Measurements from ENCODE around the gene WDR45.

WDR45 gene

GRCh38 chrX:49054073-49054762 is 25.5 kb downstream of the WDR45 start:
- FAIRE-seq (no peak), DNase-seq (ENCODE audit: extremely low spot score, insufficient read length, low read depth) (no peak)

- DNase-seq (ENCODE audit: extremely low spot score, insufficient read length, low read depth), result peak; percentile 44
- peak; percentile 79 for FAIRE-seq
Measured at GRCh38 chrX:49053223-49054072, 26.2 kb downstream of the WDR45 start.

- no peak for FAIRE-seq
- DNase-seq (ENCODE audit: extremely low spot score, insufficient read length, low read depth), result no peak
Measured at GRCh38 chrX:49043987-49044281, 35.8 kb downstream of the WDR45 start.

- FAIRE-seq (peak; percentile 100), DNase-seq (ENCODE audit: extremely low spot score, insufficient read length, low read depth) (peak; percentile 67)
Measured at GRCh38 chrX:49043220-49043986, 36.3 kb downstream of the WDR45 start, which contains the start of gene TFE3. TSS of gene TFE3 (minus strand) at chrX:49043357. CDS start at chrX:49043226, 131 bp downstream.

- FAIRE-seq (peak; percentile 80), DNase-seq (ENCODE audit: extremely low spot score, insufficient read length, low read depth) (no peak)
Measured at GRCh38 chrX:49042581-49043219, 37.0 kb downstream of the WDR45 start.

GRCh38 chrX:49041744-49042580 is 37.7 kb downstream of the WDR45 start:
- FAIRE-seq (peak; percentile 72), DNase-seq (ENCODE audit: extremely low spot score, insufficient read length, low read depth) (no peak)

GRCh38 chrX:49040376-49040955 is 39.2 kb downstream of the WDR45 start:
- DNase-seq (ENCODE audit: extremely low spot score, insufficient read length, low read depth), result no peak
- no peak for FAIRE-seq

- FAIRE-seq, result peak; percentile 78
- no peak for DNase-seq (ENCODE audit: extremely low spot score, insufficient read length, low read depth)
Measured at GRCh38 chrX:49039598-49040375, 39.9 kb downstream of the WDR45 start.

- FAIRE-seq, result no peak
- no peak for DNase-seq (ENCODE audit: extremely low spot score, insufficient read length, low read depth)
Measured at GRCh38 chrX:49037883-49038475, 41.7 kb downstream of the WDR45 start.

- no peak for FAIRE-seq
- no peak for DNase-seq (ENCODE audit: extremely low spot score, insufficient read length, low read depth)
Measured at GRCh38 chrX:49030283-49030682, 49.4 kb downstream of the WDR45 start.

- FAIRE-seq, result no peak
- no peak for DNase-seq (ENCODE audit: extremely low spot score, insufficient read length, low read depth)
Measured at GRCh38 chrX:49029876-49030275, 49.8 kb downstream of the WDR45 start.

All from GM18507 (cell line).